ENCODE measurements around the gene TMED4. TPM values are rescaled to one million over a fixed set of nuclear protein-coding genes. Genes with fewer than 3 reads are reported as not detected.

TMED4 gene
- total and polyA plus RNA-seq, 2 of the 13 experiments (the other 11 are each of a cell fraction or from before 2014, with no cell fraction given): 81.4 to 109 TPM

- peak; percentile 95 for TF ChIP-seq HNF4G (IDR thresholded peaks at IDR 0.05; ENCODE audit: borderline replicate concordance, low read depth, low read length)
- peak; percentile 69 for TF ChIP-seq HNF4G (CRISPR knock-in tag; IDR thresholded peaks at IDR 0.05; ENCODE audit: borderline replicate concordance, low read depth)
- no peak for TF ChIP-seq ARNT (IDR thresholded peaks at IDR 0.05)
- no peak for TF ChIP-seq RNF2 (conservative IDR thresholded peaks at IDR 0.05; ENCODE audit: low read depth)
- no peak for TF ChIP-seq HOXA9 (CRISPR knock-in tag; IDR thresholded peaks at IDR 0.05; ENCODE audit: borderline replicate concordance)
- no peak for TF ChIP-seq SUZ12 (IDR thresholded peaks at IDR 0.05; ENCODE audit: low read depth, low read length)
- TF ChIP-seq ZBTB7A (CRISPR knock-in tag; IDR thresholded peaks at IDR 0.05): no peak
- TF ChIP-seq CHD2 (IDR thresholded peaks at IDR 0.05; ENCODE audit: low read depth, low read length): no peak
- no peak for TF ChIP-seq ISL2 (CRISPR knock-in tag; IDR thresholded peaks at IDR 0.05)
- no peak for TF ChIP-seq RBFOX2 (IDR thresholded peaks at IDR 0.05; ENCODE audit: low read depth, low read length)
- TF ChIP-seq ZXDC (CRISPR knock-in tag; IDR thresholded peaks at IDR 0.05): no peak
- TF ChIP-seq PHF21A (CRISPR knock-in tag; IDR thresholded peaks at IDR 0.05): peak; percentile 93
- TF ChIP-seq SYNCRIP (IDR thresholded peaks at IDR 0.05; ENCODE audit: insufficient read depth, low read depth, low read length): no peak
- TF ChIP-seq MAF1 (CRISPR knock-in tag; IDR thresholded peaks at IDR 0.05; ENCODE audit: borderline replicate concordance): no peak
- TF ChIP-seq U2AF2 (IDR thresholded peaks at IDR 0.05; ENCODE audit: low read depth, low read length): no peak
- no peak for TF ChIP-seq MEIS1 (CRISPR knock-in tag; IDR thresholded peaks at IDR 0.05; ENCODE audit: borderline replicate concordance)
- TF ChIP-seq POLR2AphosphoS5 (IDR thresholded peaks at IDR 0.05; ENCODE audit: low read depth, low read length): no peak
- no peak for TF ChIP-seq RFXAP (CRISPR knock-in tag; IDR thresholded peaks at IDR 0.05; ENCODE audit: borderline replicate concordance)
- no peak for TF ChIP-seq ZNF17 (CRISPR knock-in tag; IDR thresholded peaks at IDR 0.05)
- no peak for TF ChIP-seq DDIT3 (CRISPR knock-in tag; IDR thresholded peaks at IDR 0.05)
- TF ChIP-seq MAFG (CRISPR knock-in tag; IDR thresholded peaks at IDR 0.05): no peak
- peak; percentile 64 for TF ChIP-seq MED1 (CRISPR knock-in tag; IDR thresholded peaks at IDR 0.05)
- TF ChIP-seq NFYC (CRISPR knock-in tag; IDR thresholded peaks at IDR 0.05): no peak; the same call in 1 of the 2 replicates
- TF ChIP-seq ZNF101 (CRISPR knock-in tag; IDR thresholded peaks at IDR 0.05; ENCODE audit: borderline replicate concordance, low read depth): no peak
- no peak for TF ChIP-seq ZNF224 (CRISPR knock-in tag; IDR thresholded peaks at IDR 0.05)
- TF ChIP-seq CEBPG (CRISPR knock-in tag; IDR thresholded peaks at IDR 0.05): peak; percentile 26; the same call in 1 of the 2 replicates
- 0 out of 2 replicates have a peak, but pooled peaks have one; percentile 54 for TF ChIP-seq ZFP1 (CRISPR knock-in tag; IDR thresholded peaks at IDR 0.05)
- TF ChIP-seq ZFY (CRISPR knock-in tag; IDR thresholded peaks at IDR 0.05): no peak
- no peak for TF ChIP-seq ZNF382 (CRISPR knock-in tag; IDR thresholded peaks at IDR 0.05; ENCODE audit: borderline replicate concordance)
- no peak for TF ChIP-seq ZNF75D (CRISPR knock-in tag; IDR thresholded peaks at IDR 0.05; ENCODE audit: borderline replicate concordance)
- TF ChIP-seq ZFAT (CRISPR knock-in tag; conservative IDR thresholded peaks at IDR 0.05): no peak
- no peak for TF ChIP-seq ZNF747 (CRISPR knock-in tag; IDR thresholded peaks at IDR 0.05; ENCODE audit: borderline replicate concordance)
- no peak for TF ChIP-seq FOXP1 (IDR thresholded peaks at IDR 0.05)
- TF ChIP-seq FOXP1 (CRISPR knock-in tag; IDR thresholded peaks at IDR 0.05): peak; percentile 46; the same call in 1 of the 2 replicates
Observed at GRCh38 chr7:44561962-44562621, 19.9 kb downstream of the TMED4 start (continued).
